Progenitor cell of endocrine pancreas (in vitro differentiated cells): ENCODE measurements around the gene MCTP2. TPM values are rescaled to one million over a fixed set of nuclear protein-coding genes. Genes with fewer than 3 reads are reported as not detected.

Experiments used
- DNase-seq: peaks from one replicate; pipeline ENCODE4 v3.0.0; 2021; ENCODE audit warnings: low spot score; ENCODE audit not compliant: unreplicated experiment
- H3K27ac Mint-ChIP-seq: 2 replicates; pipeline ENCODE4 v1.8.0; 2021; ENCODE audit warnings: mild to moderate bottlenecking, moderate library complexity, mixed read lengths
- H3K27me3 Mint-ChIP-seq: 2 replicates; pipeline ENCODE4 v1.8.0; 2021; ENCODE audit warnings: mixed read lengths
- H3K36me3 Mint-ChIP-seq: 2 replicates; pipeline ENCODE4 v1.8.0; 2022; ENCODE audit warnings: mixed read lengths; ENCODE audit not compliant: insufficient read depth
- H3K4me1 Mint-ChIP-seq: 2 replicates; pipeline ENCODE4 v1.8.0; 2021; ENCODE audit warnings: low read depth, mixed read lengths
- H3K4me3 Mint-ChIP-seq: 2 replicates; pipeline ENCODE4 v1.8.0; 2021; ENCODE audit warnings: low read depth, mild to moderate bottlenecking, moderate library complexity, mixed read lengths
- H3K9me3 Mint-ChIP-seq: 2 replicates; pipeline ENCODE4 v1.8.0; 2021; ENCODE audit warnings: low read depth, mixed read lengths
- CTCF ChIP-seq: fragments of 200-600 bp; sonication (generic); IDR thresholded peaks from one replicate; pipeline ENCODE4 v1.5.0; 2021; ENCODE audit warnings: antibody characterized with exemption, mild to moderate bottlenecking; ENCODE audit not compliant: unreplicated experiment
- total RNA-seq: library from RNA; stranded (reverse); gene quantifications from 2 replicates; pipeline ENCODE4 v1.2.1, GENCODE V29; 2021

MCTP2 gene
- total RNA-seq, 1 donor from 2014 or later = 2.6 TPM

- Mint-ChIP-seq H3K9me3 (no peaks in the 10 kb centered on the region), H3K4me1 (no peaks in the 10 kb centered on the region), H3K36me3 (no peaks in the 10 kb centered on the region), H3K27me3 (peaks cover 4% of the 10 kb centered on the region), H3K27ac (no peak overlapping the region), H3K4me3 (no peak overlapping the region)
- DNase-seq = no peak
- TF ChIP-seq CTCF = no peak
Measured at GRCh38 chr15:94262201-94262600, 30.8 kb downstream of the MCTP2 start.

GRCh38 chr15:94263341-94264273 is 32.2 kb downstream of the MCTP2 start:
- no peak overlapping the region for H3K4me3 Mint-ChIP-seq
- no peaks in the 10 kb centered on the region for H3K9me3 Mint-ChIP-seq
- peaks cover 4% of the 10 kb centered on the region for H3K27me3 Mint-ChIP-seq
- no peak overlapping the region for H3K27ac Mint-ChIP-seq
- no peaks in the 10 kb centered on the region for H3K4me1 Mint-ChIP-seq
- no peak for DNase-seq
- TF ChIP-seq CTCF = no peak
- no peaks in the 10 kb centered on the region for H3K36me3 Mint-ChIP-seq

GRCh38 chr15:94265009-94265408 is 33.6 kb downstream of the MCTP2 start:
- no peak for DNase-seq
- no peak overlapping the region for H3K27ac Mint-ChIP-seq
- no peaks in the 10 kb centered on the region for H3K4me1 Mint-ChIP-seq
- no peaks in the 10 kb centered on the region for H3K36me3 Mint-ChIP-seq
- peaks cover under 1% of the 10 kb centered on the region for H3K27me3 Mint-ChIP-seq
- TF ChIP-seq CTCF = no peak
- no peaks in the 10 kb centered on the region for H3K9me3 Mint-ChIP-seq
- H3K4me3 Mint-ChIP-seq = no peak overlapping the region

- Mint-ChIP-seq H3K27ac (no peak overlapping the region), H3K27me3 (no peaks in the 10 kb centered on the region), H3K9me3 (no peaks in the 10 kb centered on the region), H3K4me1 (no peaks in the 10 kb centered on the region), H3K4me3 (no peak overlapping the region), H3K36me3 (no peaks in the 10 kb centered on the region)
- no peak for DNase-seq
- TF ChIP-seq CTCF = no peak
Measured at GRCh38 chr15:94265982-94266381, 34.6 kb downstream of the MCTP2 start.

GRCh38 chr15:94266789-94267188 is 35.4 kb downstream of the MCTP2 start:
- no peak overlapping the region for H3K27ac Mint-ChIP-seq
- no peak for TF ChIP-seq CTCF
- no peaks in the 10 kb centered on the region for H3K36me3 Mint-ChIP-seq
- H3K4me3 Mint-ChIP-seq = no peak overlapping the region
- no peaks in the 10 kb centered on the region for H3K9me3 Mint-ChIP-seq
- H3K4me1 Mint-ChIP-seq = no peaks in the 10 kb centered on the region
- no peaks in the 10 kb centered on the region for H3K27me3 Mint-ChIP-seq
- DNase-seq = no peak
